Ishikawa (cell line): ENCODE data around the gene TCF19.

ENCODE experiments used
- CEBPB ChIP-seq: IDR thresholded peaks from 2 replicates; pipeline ENCODE4 v1.6.1; 2012
- CREB1 ChIP-seq: IDR thresholded peaks from 2 replicates; pipeline ENCODE4 v1.6.1; 2012; ENCODE audit warnings: low read depth
- EGR1 ChIP-seq: IDR thresholded peaks from 2 replicates; pipeline ENCODE4 v1.6.1; 2012
- EP300 ChIP-seq: IDR thresholded peaks from 2 replicates; pipeline ENCODE4 v1.6.1; 2012; ENCODE audit warnings: borderline replicate concordance
- FOXM1 ChIP-seq: IDR thresholded peaks from 2 replicates; pipeline ENCODE4 v1.6.1; 2012; ENCODE audit warnings: low read depth, borderline replicate concordance
- MAX ChIP-seq: IDR thresholded peaks from 2 replicates; pipeline ENCODE4 v1.6.1; 2012
- NFIC ChIP-seq: IDR thresholded peaks from 2 replicates; pipeline ENCODE4 v1.6.1; 2012
- RAD21 ChIP-seq: IDR thresholded peaks from 2 replicates; pipeline ENCODE4 v1.6.1; 2012; ENCODE audit warnings: low read depth
- REST ChIP-seq: IDR thresholded peaks from 2 replicates; pipeline ENCODE4 v1.6.1; 2012; ENCODE audit warnings: low read depth, mild to moderate bottlenecking
- TAF1 ChIP-seq: IDR thresholded peaks from 2 replicates; pipeline ENCODE4 v1.6.1; 2012; ENCODE audit warnings: low read depth, mild to moderate bottlenecking
- TCF12 ChIP-seq: IDR thresholded peaks from 2 replicates; pipeline ENCODE4 v1.6.1; 2012; ENCODE audit warnings: low read depth
- TEAD4 ChIP-seq: IDR thresholded peaks from 2 replicates; pipeline ENCODE4 v1.6.1; 2012
- USF1 ChIP-seq: IDR thresholded peaks from 2 replicates; pipeline ENCODE4 v1.6.1; 2012
- YY1 ChIP-seq: IDR thresholded peaks from 2 replicates; pipeline ENCODE4 v1.6.1; 2012; ENCODE audit warnings: low read depth

GRCh38 chr6:31180500-31180899 is 22.1 kb downstream of the TCF19 start:
- TF ChIP-seq CREB1: no peak
- no peak for TF ChIP-seq EP300
- TF ChIP-seq TAF1: no peak
- no peak for TF ChIP-seq USF1
- no peak for TF ChIP-seq REST
- TF ChIP-seq RAD21: no peak
- TF ChIP-seq CEBPB: no peak
- no peak for TF ChIP-seq EGR1
- TF ChIP-seq FOXM1: no peak
- TF ChIP-seq MAX: no peak
- no peak for TF ChIP-seq TEAD4
- no peak for TF ChIP-seq YY1
- TF ChIP-seq TCF12: no peak
- TF ChIP-seq NFIC: no peak
